GM20431 (cell line): ENCODE measurements around the gene TOMM40.
"Not testable (repeated sequence)": the region's sequence is repeated elsewhere in the genome, so short reads cannot be mapped to it uniquely, and the experiment has no call there.

Source experiments
- in situ Hi-C: fragments of 300-500 bp; cut with MseI, MboI; formaldehyde crosslinking; loops from one replicate; pipeline ENCODE4 v1.15.0; 2020; ENCODE audit warnings: low sequenced_read_pairs; ENCODE audit not compliant: unreplicated experiment

The TOMM40 gene

DNA sequence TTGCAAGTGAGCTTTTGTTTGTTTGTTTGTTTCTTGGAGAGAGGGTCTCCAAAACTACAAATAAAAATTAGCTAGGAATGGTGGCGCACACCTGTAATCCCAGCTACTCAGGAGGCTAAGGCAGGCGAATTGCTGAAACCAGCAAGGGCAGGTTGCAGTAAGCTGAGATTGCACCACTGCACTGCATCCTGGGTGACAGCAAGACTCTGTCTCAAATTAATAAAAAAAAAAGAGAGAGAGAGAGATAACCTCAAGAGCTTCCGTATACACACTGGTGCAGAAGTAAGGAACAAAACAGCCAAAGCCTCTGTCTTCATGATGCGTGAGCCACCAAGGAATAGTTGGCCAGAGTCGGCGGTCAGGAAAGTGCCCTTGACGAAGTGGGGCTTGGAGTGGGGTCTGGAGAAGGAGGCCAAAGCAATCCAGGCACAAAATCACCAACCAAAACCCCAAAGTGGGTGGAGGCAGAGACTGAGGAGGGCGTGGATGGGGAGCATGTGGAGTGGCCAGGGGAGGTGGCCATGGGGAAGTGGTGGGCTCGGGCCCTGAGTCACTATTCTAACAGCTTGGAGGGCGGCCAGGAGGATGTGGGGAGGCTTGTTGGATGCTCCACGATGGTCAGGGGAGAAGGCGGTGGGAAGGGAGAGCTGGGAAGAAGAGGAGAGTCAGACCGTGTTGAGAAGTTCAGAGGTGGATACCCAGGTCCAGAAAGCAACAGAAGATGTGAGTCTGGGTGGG, 21.2 kb upstream of the TOMM40 start:
- in situ Hi-C loops, result no loop called here

DNA sequence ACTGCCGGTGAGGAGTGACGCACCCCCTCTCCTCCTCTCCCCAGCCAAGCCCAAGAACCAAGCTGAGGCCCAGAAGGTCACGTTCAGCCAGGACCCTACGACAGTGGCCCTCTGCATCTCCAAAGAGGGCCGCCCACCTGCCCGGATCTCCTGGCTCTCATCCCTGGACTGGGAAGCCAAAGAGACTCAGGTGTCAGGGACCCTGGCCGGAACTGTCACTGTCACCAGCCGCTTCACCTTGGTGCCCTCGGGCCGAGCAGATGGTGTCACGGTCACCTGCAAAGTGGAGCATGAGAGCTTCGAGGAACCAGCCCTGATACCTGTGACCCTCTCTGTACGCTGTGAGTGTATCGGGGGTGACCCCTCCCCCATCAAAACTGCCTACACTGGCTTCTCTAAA, 19.2 kb upstream of the TOMM40 start:
- in situ Hi-C loops, result no loop called here

DNA sequence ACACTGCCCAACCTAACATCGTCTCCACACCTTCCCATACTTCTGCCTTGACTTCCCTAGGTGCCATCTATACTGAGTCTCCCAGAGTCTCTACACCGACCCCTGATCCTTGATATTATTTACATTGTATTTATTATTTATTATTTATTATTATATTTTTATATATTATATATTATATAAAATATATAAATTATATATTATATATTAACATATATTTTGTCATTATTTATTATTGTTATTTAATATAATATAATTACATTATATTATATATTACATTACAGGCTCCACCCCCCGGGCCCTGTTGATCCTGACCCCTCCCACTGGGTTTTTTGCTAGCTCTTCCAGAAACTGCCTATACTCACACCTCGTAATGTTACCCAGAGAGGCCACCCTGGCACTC, 18.4 kb upstream of the TOMM40 start:
- in situ Hi-C loops, result no loop called here

DNA sequence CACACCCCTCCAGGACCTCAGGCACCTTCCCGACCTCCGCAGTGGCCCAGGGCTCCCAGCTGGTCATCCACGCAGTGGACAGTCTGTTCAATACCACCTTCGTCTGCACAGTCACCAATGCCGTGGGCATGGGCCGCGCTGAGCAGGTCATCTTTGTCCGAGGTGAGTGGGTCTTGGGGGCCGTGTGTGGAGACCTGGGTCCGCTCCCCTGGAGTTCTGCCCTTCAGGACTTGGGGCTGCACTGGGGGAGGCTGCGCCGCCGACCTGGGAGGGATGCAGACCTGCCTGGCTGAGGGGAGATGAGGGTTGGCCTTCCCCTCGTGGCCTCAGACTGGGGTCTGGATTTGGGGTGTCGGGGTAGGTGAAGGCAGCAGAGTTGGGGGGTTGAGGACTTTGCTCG, 16.7 kb upstream of the TOMM40 start:
- in situ Hi-C loops, result no loop called here

DNA sequence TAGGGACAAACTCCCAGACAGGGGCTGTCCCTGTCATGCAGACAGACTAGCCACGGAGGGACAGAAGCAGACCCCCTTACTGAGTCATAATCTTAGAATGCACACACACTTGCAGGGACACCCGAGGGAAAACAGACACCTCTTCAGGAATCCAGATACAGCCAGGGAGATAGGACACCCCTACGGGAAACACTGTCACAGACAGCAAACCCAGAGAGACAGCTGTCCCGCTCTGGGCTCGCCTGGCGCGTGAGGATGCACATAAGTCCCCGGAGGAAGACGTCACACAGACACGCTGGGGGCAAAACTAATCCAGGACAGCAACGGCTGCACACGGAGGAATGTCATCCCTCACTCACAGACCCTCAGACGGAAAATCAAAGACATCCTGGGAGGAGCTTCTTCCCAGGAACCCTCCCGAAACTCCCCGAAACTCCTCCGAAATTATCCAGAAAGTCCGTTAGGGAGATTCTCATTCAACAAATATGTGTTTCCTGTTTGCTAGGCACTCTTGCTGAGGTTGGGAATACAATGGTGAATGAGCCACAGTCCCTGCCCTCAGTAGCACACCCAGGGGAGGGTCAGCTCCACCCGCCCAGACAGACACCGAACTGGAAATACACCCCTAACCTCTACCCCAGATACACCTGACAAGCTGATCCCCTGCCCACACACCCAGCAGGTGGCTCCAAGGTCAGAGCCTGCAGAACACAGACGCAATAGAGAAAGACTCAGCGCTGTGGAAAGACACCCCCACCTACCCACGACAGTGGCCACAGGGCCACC, 15.2 kb upstream of the TOMM40 start:
- in situ Hi-C loops, result no loop called here

DNA sequence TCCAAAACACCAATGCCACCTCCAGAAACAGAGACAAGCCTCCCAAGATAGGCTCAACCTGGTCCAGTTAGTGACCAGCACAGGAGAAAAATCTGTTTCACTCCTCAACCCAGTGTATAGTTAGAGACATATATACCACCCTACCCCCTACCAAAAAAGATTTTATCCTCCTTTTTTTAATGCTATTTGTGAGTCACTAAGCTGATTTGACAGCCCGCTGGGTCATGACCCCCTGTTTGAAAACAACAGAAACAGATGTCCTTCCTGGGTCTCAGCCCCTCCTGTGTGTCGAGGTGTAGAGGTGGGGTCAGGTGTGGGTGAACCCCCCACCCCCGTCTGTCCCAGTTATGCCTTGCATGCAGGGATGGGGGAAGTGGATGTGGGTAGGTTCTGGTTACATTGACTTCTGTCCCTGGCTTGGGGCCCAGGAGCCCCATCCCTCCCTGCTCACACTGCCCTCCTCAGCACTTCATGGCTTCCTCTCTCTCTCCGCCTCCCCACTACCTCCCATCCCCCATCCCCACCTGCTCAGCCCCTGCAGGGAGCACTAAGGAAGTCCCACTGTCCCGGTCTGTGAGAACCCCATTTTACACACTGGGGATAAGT, 14.0 kb upstream of the TOMM40 start:
- in situ Hi-C loops, result no loop called here

DNA sequence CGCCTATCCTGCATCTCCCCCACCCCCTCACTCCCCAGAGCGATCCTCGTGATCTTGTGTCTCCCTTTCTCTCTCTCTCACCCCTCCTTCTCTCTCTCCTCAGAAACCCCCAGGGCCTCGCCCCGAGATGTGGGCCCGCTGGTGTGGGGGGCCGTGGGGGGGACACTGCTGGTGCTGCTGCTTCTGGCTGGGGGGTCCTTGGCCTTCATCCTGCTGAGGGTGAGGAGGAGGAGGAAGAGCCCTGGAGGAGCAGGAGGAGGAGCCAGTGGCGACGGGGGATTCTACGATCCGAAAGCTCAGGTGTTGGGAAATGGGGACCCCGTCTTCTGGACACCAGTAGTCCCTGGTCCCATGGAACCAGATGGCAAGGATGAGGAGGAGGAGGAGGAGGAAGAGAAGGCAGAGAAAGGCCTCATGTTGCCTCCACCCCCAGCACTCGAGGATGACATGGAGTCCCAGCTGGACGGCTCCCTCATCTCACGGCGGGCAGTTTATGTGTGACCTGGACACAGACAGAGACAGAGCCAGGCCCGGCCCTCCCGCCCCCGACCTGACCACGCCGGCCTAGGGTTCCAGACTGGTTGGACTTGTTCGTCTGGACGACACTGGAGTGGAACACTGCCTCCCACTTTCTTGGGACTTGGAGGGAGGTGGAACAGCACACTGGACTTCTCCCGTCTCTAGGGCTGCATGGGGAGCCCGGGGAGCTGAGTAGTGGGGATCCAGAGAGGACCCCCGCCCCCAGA, 12.8 kb upstream of the TOMM40 start:
- in situ Hi-C loops, result no loop called here

DNA sequence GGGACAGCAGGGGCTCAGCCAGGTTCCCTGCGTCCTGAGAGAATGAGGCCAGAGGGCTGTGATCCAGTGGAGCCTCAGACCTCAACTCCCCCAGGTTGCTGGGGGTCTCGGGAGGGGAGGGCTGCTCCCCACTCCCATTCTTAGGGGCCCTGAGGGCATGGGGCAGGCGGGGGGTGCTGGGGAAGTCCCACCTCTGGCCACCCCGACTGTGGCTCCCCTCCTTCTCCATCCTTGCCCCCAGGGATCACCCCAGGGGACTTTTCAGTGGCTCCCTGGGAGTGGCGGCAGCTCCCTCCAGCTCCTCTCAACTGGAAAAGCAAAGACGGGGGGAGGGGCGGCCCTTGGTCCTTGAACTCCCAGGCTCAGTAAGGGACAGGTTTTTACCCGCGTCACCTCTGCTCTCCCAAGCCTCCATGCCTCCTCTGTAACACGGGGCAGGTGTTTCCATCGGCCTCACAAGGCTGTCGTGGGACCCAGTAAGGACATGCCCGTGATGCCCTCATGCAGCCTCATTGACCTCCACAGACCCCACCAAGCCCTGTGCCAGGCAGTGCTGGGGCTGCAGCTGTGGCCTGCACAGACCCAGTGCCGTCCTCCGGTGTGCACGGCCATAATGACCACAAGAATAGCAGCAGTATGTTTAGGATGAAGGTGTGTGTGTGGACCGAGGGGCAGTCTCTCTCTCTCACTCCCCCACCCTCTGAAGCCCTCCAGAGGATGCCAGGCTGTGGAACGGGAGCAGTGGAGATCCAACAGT, 11.6 kb upstream of the TOMM40 start:
- in situ Hi-C loops, result no loop called here

DNA sequence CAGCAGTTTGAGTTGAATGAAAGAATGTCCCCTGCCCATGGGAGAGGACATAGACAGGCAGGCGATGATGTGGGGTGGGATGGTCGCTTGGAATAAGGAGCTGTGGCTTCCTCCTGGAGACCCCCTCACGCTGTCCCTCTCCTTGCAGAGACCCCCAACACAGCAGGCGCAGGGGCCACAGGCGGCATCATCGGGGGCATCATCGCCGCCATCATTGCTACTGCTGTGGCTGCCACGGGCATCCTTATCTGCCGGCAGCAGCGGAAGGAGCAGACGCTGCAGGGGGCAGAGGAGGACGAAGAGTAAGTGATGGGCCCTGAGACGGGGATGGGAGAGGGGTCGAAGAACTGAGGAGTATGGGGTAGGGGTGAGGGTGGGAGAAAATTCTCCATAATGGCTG, 9.0 kb upstream of the TOMM40 start:
- in situ Hi-C loops, result no loop called here

DNA sequence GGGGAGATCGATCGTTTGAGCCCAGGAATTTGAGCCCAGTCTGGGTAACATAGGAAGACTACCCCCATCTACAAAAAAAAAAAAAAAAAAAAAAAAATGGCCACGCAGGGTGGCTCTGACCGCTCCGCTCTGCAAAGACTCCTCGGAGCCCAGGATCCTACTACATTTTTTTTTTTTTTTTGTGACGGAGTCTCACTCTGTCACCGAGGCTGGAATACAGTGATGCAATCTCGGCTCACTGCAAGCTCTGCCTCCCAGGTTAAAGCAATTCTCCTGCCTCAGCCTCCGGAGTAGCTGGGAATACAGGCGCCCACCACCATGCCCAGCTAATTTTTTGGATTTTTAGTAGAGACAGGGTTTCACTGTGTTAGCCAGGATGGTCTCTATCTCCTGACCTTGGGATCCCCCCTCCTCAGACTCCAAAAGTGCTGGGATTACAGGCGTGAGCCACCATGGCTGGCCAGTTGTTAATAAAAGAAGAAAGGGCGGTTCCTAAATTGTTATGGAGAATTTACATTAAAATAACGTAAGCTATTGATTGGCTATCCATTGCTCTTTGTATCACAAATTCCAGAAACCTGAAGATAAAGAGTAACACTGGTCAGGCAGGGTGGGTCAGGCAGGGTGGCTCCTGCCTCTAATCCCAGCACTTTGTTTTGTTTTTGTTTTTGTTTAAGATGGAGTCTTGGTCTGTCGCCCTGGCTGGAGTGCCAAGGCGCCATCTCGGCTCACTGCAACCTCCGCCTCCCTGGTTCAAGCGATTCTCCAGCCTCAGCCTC, 8.2 kb upstream of the TOMM40 start:
- in situ Hi-C loops, result not testable (repeated sequence)

DNA sequence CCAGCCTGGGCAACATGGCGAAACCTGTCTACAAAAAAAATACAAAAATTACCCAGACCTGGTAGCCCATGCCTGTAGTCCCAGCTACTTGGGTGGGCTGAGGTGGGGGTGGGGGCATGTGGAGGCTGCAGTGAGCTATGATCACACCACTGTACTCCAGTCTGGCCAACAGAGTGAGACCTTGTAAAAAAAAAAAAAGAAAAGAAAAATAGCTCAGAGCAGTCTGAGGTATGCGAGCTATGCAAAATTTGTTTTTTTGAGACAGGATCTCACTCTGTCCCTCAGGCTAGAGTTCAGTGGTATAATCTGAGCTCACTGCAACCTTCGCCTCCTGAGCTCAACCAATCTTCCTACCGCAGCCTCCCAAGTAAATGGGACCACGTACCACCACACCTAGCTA, 7.1 kb upstream of the TOMM40 start:
- in situ Hi-C loops, result no loop called here

DNA sequence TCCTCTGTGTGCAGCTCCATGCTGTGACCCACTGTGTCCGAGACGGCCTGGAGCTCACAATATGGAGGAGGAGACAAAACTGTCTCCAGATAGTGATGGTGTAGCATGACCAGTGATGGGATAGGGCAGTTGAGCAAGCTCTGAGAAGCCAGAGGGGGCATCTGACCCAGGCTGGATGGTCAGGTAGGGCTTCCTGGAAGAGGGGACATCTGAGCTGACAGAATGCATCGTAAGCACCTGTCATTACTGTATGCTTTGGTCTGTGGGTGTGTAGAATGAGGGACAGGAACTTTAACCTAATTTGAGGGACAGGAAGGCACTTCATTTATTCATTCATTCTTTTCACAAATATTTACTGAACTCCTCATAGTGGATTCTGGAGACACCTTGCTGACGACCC, 6.5 kb upstream of the TOMM40 start:
- in situ Hi-C loops, result no loop called here

DNA sequence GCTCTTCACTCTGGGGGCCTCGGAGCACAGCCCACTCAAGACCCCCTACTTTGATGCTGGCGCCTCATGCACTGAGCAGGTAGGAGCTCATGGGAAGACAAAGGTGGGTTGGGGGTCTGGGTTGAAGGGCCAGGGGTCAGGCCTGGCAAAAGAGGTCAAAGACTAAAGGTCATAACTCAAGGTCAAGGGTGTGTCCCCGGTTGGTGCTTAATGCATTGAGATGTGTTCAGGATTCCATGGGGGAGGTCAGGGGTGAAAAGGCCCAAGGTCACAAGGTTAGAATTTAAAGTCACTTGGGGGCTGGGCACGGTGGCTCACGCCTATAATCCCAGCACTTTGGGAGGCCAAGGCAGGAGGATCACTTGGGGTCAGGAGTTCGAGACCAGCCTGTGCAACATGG, 4.9 kb upstream of the TOMM40 start:
- in situ Hi-C loops, result no loop called here

DNA sequence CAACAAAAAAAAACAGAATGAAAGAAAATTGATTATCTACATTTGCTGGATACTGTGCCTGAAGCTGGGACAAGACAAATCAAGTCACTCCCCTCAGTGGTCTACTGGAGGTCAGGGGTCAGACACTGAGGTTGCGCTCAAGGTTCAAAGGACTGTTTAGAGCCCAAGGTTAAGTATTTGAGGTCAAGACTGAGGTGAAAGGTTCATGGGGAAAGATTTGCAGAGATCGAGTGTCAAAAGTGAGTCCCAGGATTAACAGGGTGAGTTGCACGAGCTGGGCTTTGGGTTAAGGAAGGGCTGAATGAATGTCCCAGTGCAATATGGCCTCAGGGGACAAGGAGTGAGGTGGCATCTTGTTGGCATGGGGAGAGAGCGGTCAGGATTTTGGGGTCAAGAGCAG, 3.4 kb upstream of the TOMM40 start:
- in situ Hi-C loops, result no loop called here

DNA sequence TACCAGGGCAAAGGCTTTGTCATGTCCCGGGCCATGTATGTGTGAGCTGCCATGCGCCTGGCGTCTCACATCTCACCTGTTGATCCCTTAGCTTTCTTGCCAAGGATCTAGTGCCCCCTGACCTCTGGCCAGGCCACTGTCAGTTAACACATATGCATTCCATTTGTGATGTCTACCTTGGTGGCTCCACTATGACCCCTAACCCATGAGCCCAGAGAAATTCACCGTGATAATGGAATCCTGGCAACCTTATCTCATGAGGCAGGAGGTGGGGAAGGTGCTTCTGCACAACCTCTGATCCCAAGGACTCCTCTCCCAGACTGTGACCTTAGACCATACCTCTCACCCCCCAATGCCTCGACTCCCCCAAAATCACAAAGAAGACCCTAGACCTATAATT, 2.7 kb upstream of the TOMM40 start:
- in situ Hi-C loops, result not testable (repeated sequence)

DNA sequence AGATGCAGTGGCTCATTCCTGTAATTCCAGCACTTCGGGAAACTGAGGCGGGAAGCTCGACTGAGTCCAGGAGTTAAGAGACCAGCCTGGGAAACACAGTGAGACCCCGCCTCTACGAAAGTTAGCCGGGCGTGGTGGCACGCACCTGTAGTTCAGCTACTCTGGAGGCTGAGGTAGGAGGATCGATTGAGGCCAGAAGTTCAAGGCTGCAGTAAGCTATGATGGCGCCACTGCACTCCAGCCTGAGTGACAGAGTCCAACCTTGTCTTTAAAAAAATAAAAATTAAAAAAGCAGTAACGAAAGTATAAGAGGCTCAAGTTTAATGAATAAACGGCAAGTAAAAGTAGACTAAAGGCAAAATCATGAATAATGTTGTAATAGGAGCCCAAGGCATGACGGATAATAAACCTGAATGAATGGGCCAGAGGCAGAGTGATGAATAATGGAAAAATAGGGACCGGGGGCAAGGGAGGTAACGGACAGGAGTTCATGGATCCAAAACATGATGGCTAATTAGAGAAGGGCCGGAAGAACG, 1.2 kb upstream of the TOMM40 start:
- in situ Hi-C loops, result no loop called here

DNA sequence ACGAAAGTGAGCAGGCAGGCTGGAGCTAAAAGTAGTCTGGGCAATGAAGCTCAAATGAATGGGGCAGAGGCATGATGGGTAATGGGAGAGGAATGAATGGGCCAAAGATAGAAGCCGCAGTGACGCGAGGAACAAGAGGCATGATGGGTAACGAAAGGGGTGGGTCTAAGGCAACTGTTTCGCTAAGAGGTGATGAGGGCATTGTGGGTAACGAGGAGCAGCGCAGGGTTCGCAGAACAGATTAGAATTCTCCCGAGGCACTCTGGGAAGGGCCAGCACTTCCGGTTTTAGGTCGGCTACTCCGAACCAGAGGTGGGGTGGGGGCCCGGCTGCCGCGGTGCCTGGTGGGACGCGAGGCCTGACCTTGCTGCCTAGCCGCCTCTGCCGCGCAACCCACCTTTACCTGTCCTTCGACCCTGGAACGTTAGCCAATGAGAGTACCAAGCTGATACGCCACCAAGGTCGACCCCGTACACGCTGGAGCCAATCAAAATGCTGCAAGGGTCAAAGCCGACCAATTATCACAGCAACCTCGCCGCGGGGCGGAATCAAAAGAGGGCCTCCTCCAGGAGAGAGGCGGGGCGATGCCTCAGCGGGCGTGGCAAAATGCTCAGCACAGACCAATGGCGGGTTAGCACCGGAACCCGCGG, 563 bp upstream of the TOMM40 start:
- in situ Hi-C loops, result no loop called here

DNA sequence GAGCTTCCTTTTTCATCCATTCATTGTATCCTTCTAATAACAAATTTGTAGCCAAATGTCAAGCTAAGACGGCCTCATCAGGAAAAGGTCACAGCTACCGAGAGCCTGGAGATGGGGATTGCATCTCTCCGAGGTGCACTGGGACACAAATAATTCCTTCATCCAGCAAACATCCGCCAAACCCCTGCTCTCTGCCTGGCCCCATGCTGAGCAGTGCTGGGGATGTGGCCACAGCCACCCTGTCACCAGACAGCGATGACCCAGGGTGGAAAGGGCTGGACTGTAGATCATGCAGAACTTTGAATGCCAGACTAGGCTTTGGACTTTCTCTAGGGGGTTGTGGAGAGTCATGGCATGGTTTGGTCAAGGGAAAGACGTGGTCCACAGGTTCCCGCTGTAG, 1.9 kb downstream of the TOMM40 start:
- in situ Hi-C loops, result no loop called here
